Smooth muscle cell (in vitro differentiated cells): ENCODE measurements around the gene SPRR4. TPM values are rescaled to one million over a fixed set of nuclear protein-coding genes. Genes with fewer than 3 reads are reported as not detected.

Experiments used
- DNase-seq: peaks from one replicate; lab custom pipeline; 2025; ENCODE audit not compliant: unreplicated experiment; lab: John Stamatoyannopoulos, UW
- H2AFZ ChIP-seq: fragments of 200-600 bp; sonication (generic); 2 replicates; pipeline ENCODE4 v1.6.0; 2016; ENCODE audit warnings: antibody characterized with exemption, low read depth, mild to moderate bottlenecking
- H3F3A ChIP-seq: fragments of 200-600 bp; sonication (generic); 2 replicates; pipeline ENCODE4 v1.6.0; 2017; ENCODE audit warnings: antibody characterized with exemption, low read depth
- H3K27ac ChIP-seq: fragments of 200-600 bp; sonication (generic); 2 replicates; pipeline ENCODE4 v1.5.1; 2016; ENCODE audit warnings: low read depth, mild to moderate bottlenecking
- H3K27me3 ChIP-seq: fragments of 200-600 bp; sonication (generic); 2 replicates; pipeline ENCODE4 v1.6.1; 2016; ENCODE audit warnings: low read depth, mild to moderate bottlenecking
- H3K36me3 ChIP-seq: fragments of 200-600 bp; sonication (generic); 2 replicates; pipeline ENCODE4 v1.5.1; 2016; ENCODE audit warnings: low read depth
- H3K4me1 ChIP-seq: fragments of 200-600 bp; sonication (generic); 2 replicates; pipeline ENCODE4 v1.5.1; 2016; ENCODE audit warnings: low read depth
- H3K4me2 ChIP-seq: fragments of 200-600 bp; sonication (generic); 2 replicates; pipeline ENCODE4 v1.6.0; 2016; ENCODE audit warnings: mild to moderate bottlenecking
- H3K4me3 ChIP-seq: fragments of 200-600 bp; sonication (generic); 2 replicates; pipeline ENCODE4 v1.5.1; 2016; ENCODE audit warnings: mild to moderate bottlenecking
- H3K79me2 ChIP-seq: fragments of 200-600 bp; sonication (generic); 2 replicates; pipeline ENCODE4 v1.6.0; 2016; ENCODE audit warnings: low read depth, mild to moderate bottlenecking
- H3K9ac ChIP-seq: fragments of 200-600 bp; sonication (generic); 2 replicates; pipeline ENCODE4 v1.6.0; 2016; ENCODE audit warnings: low read depth
- H3K9me3 ChIP-seq: fragments of 200-600 bp; sonication (generic); replicated peaks from 2 replicates; pipeline ENCODE4 v1.5.1; 2016; ENCODE audit warnings: low read depth
- H4K20me1 ChIP-seq: fragments of 200-600 bp; sonication (generic); 2 replicates; pipeline ENCODE4 v1.6.0; 2016; ENCODE audit warnings: low read depth
- CTCF ChIP-seq: fragments of 200-600 bp; sonication (generic); IDR thresholded peaks from 2 replicates; pipeline ENCODE4 v1.5.1; 2017; ENCODE audit warnings: borderline replicate concordance, mild to moderate bottlenecking, antibody characterized with exemption; ENCODE audit not compliant: insufficient read depth, poor library complexity, severe bottlenecking
- WGBS: methylation state at CpG from one replicate; pipeline ENCODE4 v1.1.7; 2016; ENCODE audit warnings: low lambda C conversion rate; 5-methylcytosine and 5-hydroxymethylcytosine counted together
- polyA plus RNA-seq: library from polyadenylated mRNA; unstranded; fragments of >200 nt; fragmentation: Nextera tagmentation; extraction: Ambion mirVana; gene quantifications from 2 replicates; pipeline ENCODE4 v1.2.1, GENCODE V29; 2016
- total RNA-seq: library from RNA; depleted of rRNA; stranded (reverse); fragments of >200 nt; gene quantifications from 2 replicates; pipeline ENCODE4 v1.2.3, GENCODE V29; 2014

SPRR4 gene
- total and polyA plus RNA-seq, 2 experiments from 2014 or later, result 5.9 TPM; not detected in 1

- Histone ChIP-seq H3F3A (no peaks in the 10 kb centered on the region), H3K4me2 (no peak overlapping the region), H3K9ac (no peak overlapping the region), H3K27ac (no peak overlapping the region), H3K27me3 (no peaks in the 10 kb centered on the region), H3K36me3 (no peaks in the 10 kb centered on the region), H3K9me3 (no peaks in the 10 kb centered on the region), H2AFZ (no peak overlapping the region), H3K4me1 (no peaks in the 10 kb centered on the region), H4K20me1 (no peaks in the 10 kb centered on the region), H3K79me2 (no peaks in the 10 kb centered on the region), H3K4me3 (no peak overlapping the region)
- no peak for TF ChIP-seq CTCF
- 71% methylated on average over 6 of the region's 6 CpGs for WGBS
- DNase-seq, result no peak
Observed at GRCh38 chr1:152993186-152993585, 22.7 kb downstream of the SPRR4 start.

- Histone ChIP-seq H3K9ac (no peak overlapping the region), H3K4me2 (no peak overlapping the region), H2AFZ (no peak overlapping the region), H3K4me1 (no peaks in the 10 kb centered on the region), H3K4me3 (no peak overlapping the region), H3F3A (no peaks in the 10 kb centered on the region), H3K9me3 (no peaks in the 10 kb centered on the region), H3K27ac (no peak overlapping the region), H3K27me3 (no peaks in the 10 kb centered on the region), H3K79me2 (no peaks in the 10 kb centered on the region), H3K36me3 (no peaks in the 10 kb centered on the region), H4K20me1 (no peaks in the 10 kb centered on the region)
- no peak for DNase-seq
- 26% methylated on average over 1 of the region's 1 CpG for WGBS
- TF ChIP-seq CTCF, result no peak
Observed at GRCh38 chr1:152995842-152996241, 25.4 kb downstream of the SPRR4 start.

GRCh38 chr1:152996633-152997400 is 26.4 kb downstream of the SPRR4 start:
- Histone ChIP-seq H3K27me3 (no peaks in the 10 kb centered on the region), H3F3A (no peaks in the 10 kb centered on the region), H3K4me2 (no peak overlapping the region), H3K27ac (no peak overlapping the region), H3K36me3 (no peaks in the 10 kb centered on the region), H3K79me2 (no peaks in the 10 kb centered on the region), H2AFZ (no peak overlapping the region), H3K9ac (no peak overlapping the region), H4K20me1 (no peaks in the 10 kb centered on the region), H3K4me3 (no peak overlapping the region), H3K4me1 (no peaks in the 10 kb centered on the region), H3K9me3 (no peaks in the 10 kb centered on the region)
- no peak for DNase-seq
- no peak for TF ChIP-seq CTCF
- 42% methylated on average over 5 of the region's 5 CpGs for WGBS

- Histone ChIP-seq H3K9me3 (no peaks in the 10 kb centered on the region), H3K4me3 (no peak overlapping the region), H3K27me3 (no peaks in the 10 kb centered on the region), H3K79me2 (no peaks in the 10 kb centered on the region), H3K4me2 (no peak overlapping the region), H2AFZ (no peak overlapping the region), H3K9ac (no peak overlapping the region), H3F3A (no peaks in the 10 kb centered on the region), H4K20me1 (no peaks in the 10 kb centered on the region), H3K27ac (no peak overlapping the region), H3K36me3 (no peaks in the 10 kb centered on the region), H3K4me1 (no peaks in the 10 kb centered on the region)
- no peak for DNase-seq
- TF ChIP-seq CTCF, result no peak
- WGBS, result 52% methylated on average over 7 of the region's 7 CpGs
Observed at GRCh38 chr1:152997901-152998300, 27.5 kb downstream of the SPRR4 start.
